HepG2 (cell line): ENCODE measurements around the gene TVP23C.

Experiments used
- ASH2L ChIP-seq: fragments of 300-600, 200-600 bp; sonication (generic); IDR thresholded peaks from 2 replicates; pipeline ENCODE4 v1.7.0; 2017; ENCODE audit warnings: low read depth, mild to moderate bottlenecking, moderate library complexity, mixed read lengths, low read length; ENCODE audit not compliant: insufficient read length
- BCLAF1 ChIP-seq: fragments of 450-650 bp; IDR thresholded peaks from 2 replicates; pipeline ENCODE4 v1.6.1; 2017; ENCODE audit warnings: mild to moderate bottlenecking
- CTCF ChIP-seq: sonication (generic); formaldehyde crosslinking; IDR thresholded peaks from 2 replicates; pipeline ENCODE4 v1.5.0; 2020; ENCODE audit warnings: mild to moderate bottlenecking, missing genetic modification reagents, moderate library complexity
- DPF2 ChIP-seq: sonication (generic); formaldehyde crosslinking; IDR thresholded peaks from 2 replicates; pipeline ENCODE4 v1.4.0; 2020; ENCODE audit warnings: mild to moderate bottlenecking, low read depth, missing genetic modification reagents, borderline replicate concordance
- EP300 ChIP-seq, 3 experiments: sonication (generic) in 1 of 3; formaldehyde crosslinking in 1 of 3; IDR thresholded peaks; 2 replicates each; pipeline versions ENCODE4 v1.5.1 to v1.6.1; 2011 to 2020; ENCODE audit warnings: low read depth in 2 of 3, low read length in 2 of 3, borderline replicate concordance in 1 of 3, improper control_type of control experiment in 1 of 3, mild to moderate bottlenecking in 1 of 3, missing genetic modification reagents in 1 of 3, moderate library complexity in 1 of 3
- MED8 ChIP-seq: sonication (generic); formaldehyde crosslinking; IDR thresholded peaks from 2 replicates; pipeline ENCODE4 v1.8.1; 2023; ENCODE audit warnings: mild to moderate bottlenecking, missing genetic modification reagents; ENCODE audit not compliant: insufficient replicate concordance
- MXD1 ChIP-seq: sonication (generic); formaldehyde crosslinking; IDR thresholded peaks from 2 replicates; pipeline ENCODE4 v1.4.0; 2020; ENCODE audit warnings: mild to moderate bottlenecking, missing genetic modification reagents
- POLR2A ChIP-seq, 2 experiments: IDR thresholded peaks; 2 replicates each; pipeline ENCODE4 v1.6.1; 2011; ENCODE audit warnings: low read depth in 2 of 2, low read length in 2 of 2, mild to moderate bottlenecking in 1 of 2, moderate library complexity in 1 of 2; ENCODE audit not compliant: insufficient read depth in 1 of 2
- ZBTB21 ChIP-seq: sonication (generic); formaldehyde crosslinking; IDR thresholded peaks from 2 replicates; pipeline ENCODE4 v1.4.0; 2020; ENCODE audit warnings: missing genetic modification reagents
- ZC3H13 ChIP-seq: sonication (generic); formaldehyde crosslinking; IDR thresholded peaks from 2 replicates; pipeline ENCODE4 v1.8.1; 2023; ENCODE audit warnings: mild to moderate bottlenecking, missing genetic modification reagents, moderate library complexity
- ZNF143 ChIP-seq: sonication (generic); formaldehyde crosslinking; IDR thresholded peaks from 2 replicates; pipeline ENCODE4 v1.4.0; 2020; ENCODE audit warnings: missing genetic modification reagents
- ZNF431 ChIP-seq: sonication (generic); formaldehyde crosslinking; IDR thresholded peaks from 2 replicates; pipeline ENCODE4 v1.9.0; 2022; ENCODE audit warnings: missing genetic modification reagents, low read depth, mild to moderate bottlenecking, borderline replicate concordance
- ZNF781 ChIP-seq: sonication (generic); formaldehyde crosslinking; IDR thresholded peaks from 2 replicates; pipeline ENCODE4 v1.5.1; 2020; ENCODE audit warnings: borderline replicate concordance, mild to moderate bottlenecking, missing genetic modification reagents; ENCODE audit errors: not compliant biosample characterization

- TF ChIP-seq POLR2A (IDR thresholded peaks at IDR 0.05; ENCODE audit: insufficient read depth in 1 of 2, low read depth in 2 of 2, low read length in 2 of 2) (no peak), BCLAF1 (no peak), EP300 (IDR thresholded peaks at IDR 0.05; ENCODE audit: low read depth in 2 of 2, low read length in 2 of 2) (no peak), EP300 (CRISPR knock-in tag; IDR thresholded peaks at IDR 0.05; ENCODE audit: borderline replicate concordance) (no peak), CTCF (CRISPR knock-in tag) (no peak), ZNF431 (CRISPR knock-in tag) (no peak), DPF2 (CRISPR knock-in tag) (no peak), ZNF781 (CRISPR knock-in tag) (no peak), ZC3H13 (CRISPR knock-in tag) (no peak), ZNF143 (CRISPR knock-in tag) (no peak), ASH2L (no peak), MXD1 (CRISPR knock-in tag) (no peak), MED8 (CRISPR knock-in tag) (no peak), ZBTB21 (CRISPR knock-in tag) (no peak)
These were observed 54.2 kb downstream of the TVP23C start for GRCh38 chr17:15509095-15509494.
